Measurements from ENCODE around the gene RAPGEF4.

The RAPGEF4 gene

GRCh38 chr2:172937884-172938712, 202.5 kb downstream of the RAPGEF4 start:
- TF ChIP-seq POLR2A (IDR thresholded peaks at IDR 0.05; ENCODE audit: low read length) (no peak), GATA1 (IDR thresholded peaks at IDR 0.05; ENCODE audit: low read depth, low read length) (no peak)
- no peak for DNase-seq

GRCh38 chr2:172938713-172939375, 203.2 kb downstream of the RAPGEF4 start:
- DNase-seq, result no peak
- no peak for TF ChIP-seq GATA1 (IDR thresholded peaks at IDR 0.05; ENCODE audit: low read depth, low read length)
- TF ChIP-seq POLR2A (IDR thresholded peaks at IDR 0.05; ENCODE audit: low read length), result no peak

- TF ChIP-seq GATA1 (IDR thresholded peaks at IDR 0.05; ENCODE audit: low read depth, low read length), result no peak
- TF ChIP-seq POLR2A (IDR thresholded peaks at IDR 0.05; ENCODE audit: low read length), result no peak
- DNase-seq, result no peak
Observed at GRCh38 chr2:172943539-172943938, 207.9 kb downstream of the RAPGEF4 start.

- TF ChIP-seq GATA1 (IDR thresholded peaks at IDR 0.05; ENCODE audit: low read depth, low read length) (no peak), POLR2A (IDR thresholded peaks at IDR 0.05; ENCODE audit: low read length) (no peak)
- no peak for DNase-seq
Observed at GRCh38 chr2:172944022-172944793, 208.6 kb downstream of the RAPGEF4 start.

GRCh38 chr2:172944794-172945509, 209.3 kb downstream of the RAPGEF4 start:
- DNase-seq, result no peak
- TF ChIP-seq POLR2A (IDR thresholded peaks at IDR 0.05; ENCODE audit: low read length) (no peak), GATA1 (IDR thresholded peaks at IDR 0.05; ENCODE audit: low read depth, low read length) (no peak)

- TF ChIP-seq GATA1 (IDR thresholded peaks at IDR 0.05; ENCODE audit: low read depth, low read length) (no peak), POLR2A (IDR thresholded peaks at IDR 0.05; ENCODE audit: low read length) (no peak)
- DNase-seq, result no peak
Observed at GRCh38 chr2:172945510-172945850, 209.8 kb downstream of the RAPGEF4 start.

GRCh38 chr2:172947461-172948153, 212.0 kb downstream of the RAPGEF4 start:
- DNase-seq, result no peak
- TF ChIP-seq POLR2A (IDR thresholded peaks at IDR 0.05; ENCODE audit: low read length) (no peak), GATA1 (IDR thresholded peaks at IDR 0.05; ENCODE audit: low read depth, low read length) (no peak)

GRCh38 chr2:172949522-172949921, 213.9 kb downstream of the RAPGEF4 start:
- TF ChIP-seq POLR2A (IDR thresholded peaks at IDR 0.05; ENCODE audit: low read length) (no peak), GATA1 (IDR thresholded peaks at IDR 0.05; ENCODE audit: low read depth, low read length) (no peak)

GRCh38 chr2:172950565-172950964, 214.9 kb downstream of the RAPGEF4 start:
- TF ChIP-seq POLR2A (IDR thresholded peaks at IDR 0.05; ENCODE audit: low read length) (no peak), GATA1 (IDR thresholded peaks at IDR 0.05; ENCODE audit: low read depth, low read length) (no peak)
- no peak for DNase-seq

More at GRCh38 chr2:172949522-172949921, 213.9 kb downstream of the RAPGEF4 start:
- DNase-seq, result no peak

GRCh38 chr2:172951554-172951953, 215.9 kb downstream of the RAPGEF4 start:
- TF ChIP-seq POLR2A (IDR thresholded peaks at IDR 0.05; ENCODE audit: low read length) (no peak), GATA1 (IDR thresholded peaks at IDR 0.05; ENCODE audit: low read depth, low read length) (no peak)
- no peak for DNase-seq

GRCh38 chr2:172953411-172953810, 217.8 kb downstream of the RAPGEF4 start:
- no peak for DNase-seq
- no peak for TF ChIP-seq POLR2A (IDR thresholded peaks at IDR 0.05; ENCODE audit: low read length)
- no peak for TF ChIP-seq GATA1 (IDR thresholded peaks at IDR 0.05; ENCODE audit: low read depth, low read length)

GRCh38 chr2:172953970-172954852, 218.6 kb downstream of the RAPGEF4 start:
- no peak for DNase-seq
- TF ChIP-seq POLR2A (IDR thresholded peaks at IDR 0.05; ENCODE audit: low read length) (no peak), GATA1 (IDR thresholded peaks at IDR 0.05; ENCODE audit: low read depth, low read length) (no peak)

Data from erythroblast (primary cell).